ENCODE results near the gene JAK1.

DNA sequence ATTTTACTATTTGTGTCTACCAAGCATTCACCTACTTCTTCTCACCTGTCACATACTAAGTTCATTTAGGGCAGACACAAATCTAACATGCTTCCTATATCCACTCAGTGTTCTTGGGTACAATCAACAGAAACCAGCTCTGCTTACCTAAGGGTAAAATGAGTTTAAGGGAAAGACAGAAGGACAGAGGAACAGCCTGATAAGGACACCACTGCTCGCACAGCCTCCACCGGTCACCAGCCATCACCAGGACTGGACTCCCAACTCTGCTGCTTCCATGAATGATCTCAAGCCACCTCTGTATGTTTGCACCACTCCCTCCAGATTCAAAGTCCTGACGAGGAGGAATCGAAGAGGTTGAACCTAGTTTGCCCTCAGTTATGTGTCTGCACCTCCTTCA lies 72.4 kb downstream of the JAK1 start:
- TF ChIP-seq, protein P1, sequence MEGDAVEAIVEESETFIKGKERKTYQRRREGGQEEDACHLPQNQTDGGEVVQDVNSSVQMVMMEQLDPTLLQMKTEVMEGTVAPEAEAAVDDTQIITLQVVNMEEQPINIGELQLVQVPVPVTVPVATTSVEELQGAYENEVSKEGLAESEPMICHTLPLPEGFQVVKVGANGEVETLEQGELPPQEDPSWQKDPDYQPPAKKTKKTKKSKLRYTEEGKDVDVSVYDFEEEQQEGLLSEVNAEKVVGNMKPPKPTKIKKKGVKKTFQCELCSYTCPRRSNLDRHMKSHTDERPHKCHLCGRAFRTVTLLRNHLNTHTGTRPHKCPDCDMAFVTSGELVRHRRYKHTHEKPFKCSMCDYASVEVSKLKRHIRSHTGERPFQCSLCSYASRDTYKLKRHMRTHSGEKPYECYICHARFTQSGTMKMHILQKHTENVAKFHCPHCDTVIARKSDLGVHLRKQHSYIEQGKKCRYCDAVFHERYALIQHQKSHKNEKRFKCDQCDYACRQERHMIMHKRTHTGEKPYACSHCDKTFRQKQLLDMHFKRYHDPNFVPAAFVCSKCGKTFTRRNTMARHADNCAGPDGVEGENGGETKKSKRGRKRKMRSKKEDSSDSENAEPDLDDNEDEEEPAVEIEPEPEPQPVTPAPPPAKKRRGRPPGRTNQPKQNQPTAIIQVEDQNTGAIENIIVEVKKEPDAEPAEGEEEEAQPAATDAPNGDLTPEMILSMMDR (IDR thresholded peaks at IDR 0.05): no peak
- TF ChIP-seq POLR2A (IDR thresholded peaks at IDR 0.05): no peak
